ENCODE measurements around the gene ZNF678.

The ZNF678 gene

GRCh38 chr1:227723474-227723873 lies 160.1 kb downstream of the ZNF678 start:
- no peak for DNase-seq (ENCODE audit: low read depth)

DNA sequence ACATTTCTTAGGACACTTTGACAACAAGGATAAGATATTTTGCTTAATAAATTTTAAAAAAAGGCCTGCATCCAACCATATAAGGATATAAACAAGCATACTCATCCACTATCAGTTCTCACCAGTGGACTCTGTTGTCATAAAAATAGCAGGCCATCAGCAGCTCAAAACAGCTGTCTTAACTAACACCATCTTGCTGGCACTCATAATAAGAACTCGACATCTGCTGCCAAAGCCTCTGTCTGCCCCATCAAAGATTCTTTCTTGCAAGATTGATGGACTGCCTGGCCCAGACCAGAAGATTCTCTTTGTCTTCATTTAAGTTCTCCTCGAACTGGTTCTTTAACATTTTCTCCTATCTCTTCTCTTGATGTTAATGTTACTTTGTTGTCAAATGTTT lies 161.7 kb downstream of the ZNF678 start:
- DNase-seq (ENCODE audit: low read depth) = no peak

- DNase-seq (ENCODE audit: low read depth) = no peak
Measured at GRCh38 chr1:227726318-227726717, 163.0 kb downstream of the ZNF678 start.
